NT2/D1 (cell line): ENCODE data around the gene MEOX2.

Experiments
- DNase-seq: peaks from one replicate; pipeline ENCODE4 v3.0.0-alpha.2; 2011; ENCODE audit warnings: low read depth, low spot score
- H3K27me3 ChIP-seq: 2 replicates; pipeline ENCODE4 v1.6.0; 2011; ENCODE audit warnings: mild to moderate bottlenecking; ENCODE audit not compliant: insufficient read length, insufficient read depth
- H3K36me3 ChIP-seq: 2 replicates; pipeline ENCODE4 v1.6.1; 2011; ENCODE audit warnings: mild to moderate bottlenecking, low read length, mixed read lengths; ENCODE audit not compliant: insufficient read depth, insufficient read length
- H3K4me1 ChIP-seq: 2 replicates; pipeline ENCODE4 v1.5.1; 2011; ENCODE audit not compliant: insufficient read depth, insufficient read length
- H3K4me3 ChIP-seq: 2 replicates; pipeline ENCODE4 v1.5.1; 2011; ENCODE audit warnings: low read depth; ENCODE audit not compliant: insufficient read length
- H3K9ac ChIP-seq: 2 replicates; pipeline ENCODE4 v1.6.0; 2011; ENCODE audit warnings: low read depth; ENCODE audit not compliant: insufficient read length
- H3K9me3 ChIP-seq: 2 replicates; pipeline ENCODE4 v1.5.1; 2011; ENCODE audit warnings: mild to moderate bottlenecking, low read length; ENCODE audit not compliant: insufficient read depth
- SUZ12 ChIP-seq: IDR thresholded peaks from 2 replicates; pipeline ENCODE4 v1.6.1; 2011; ENCODE audit not compliant: insufficient read length, insufficient read depth; ENCODE audit errors: extremely low read depth
- YY1 ChIP-seq: IDR thresholded peaks from 2 replicates; pipeline ENCODE4 v1.6.1; 2011; ENCODE audit not compliant: insufficient read length, insufficient read depth
- ZNF274 ChIP-seq: IDR thresholded peaks from 2 replicates; pipeline ENCODE4 v1.6.1; 2011; ENCODE audit warnings: mild to moderate bottlenecking, low read depth, low read length

Gene MEOX2

DNA sequence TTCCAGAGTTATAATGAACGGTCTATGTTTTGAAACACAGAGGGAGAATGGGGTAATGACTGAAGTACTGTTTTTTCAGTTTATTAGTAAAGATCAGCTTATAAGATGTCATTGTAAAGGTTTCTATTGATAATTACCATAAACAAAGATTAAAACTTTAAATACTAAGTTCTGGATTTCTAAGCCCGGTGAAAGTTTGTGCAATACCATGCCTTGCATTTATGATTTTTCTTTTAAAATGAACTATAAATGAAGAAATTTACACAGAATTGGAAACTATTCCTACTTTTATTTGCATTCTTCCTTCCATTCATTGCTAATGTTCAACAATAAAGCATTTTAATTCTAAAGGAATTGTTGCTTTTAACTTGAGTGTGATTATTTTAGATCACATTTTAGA, 4.9 kb downstream of the MEOX2 start:
- H3K36me3 ChIP-seq, result no peaks in the 10 kb centered on the region
- H3K4me3 ChIP-seq, result no peak overlapping the region
- no peaks in the 10 kb centered on the region for H3K4me1 ChIP-seq
- TF ChIP-seq ZNF274 (no peak), YY1 (no peak), SUZ12 (no peak)
- no peak for DNase-seq
- no peaks in the 10 kb centered on the region for H3K9me3 ChIP-seq
- peaks cover 34% of the 10 kb centered on the region for H3K27me3 ChIP-seq
- H3K9ac ChIP-seq, result no peak overlapping the region

- Histone ChIP-seq H3K4me3 (no peak overlapping the region), H3K27me3 (peaks cover 30% of the 10 kb centered on the region), H3K9me3 (no peaks in the 10 kb centered on the region), H3K9ac (no peak overlapping the region), H3K36me3 (no peaks in the 10 kb centered on the region), H3K4me1 (no peaks in the 10 kb centered on the region)
- DNase-seq, result no peak
- TF ChIP-seq ZNF274 (no peak), YY1 (no peak), SUZ12 (no peak)
These were observed 5.3 kb downstream of the MEOX2 start for GRCh38 chr7:15681186-15681585.

DNA sequence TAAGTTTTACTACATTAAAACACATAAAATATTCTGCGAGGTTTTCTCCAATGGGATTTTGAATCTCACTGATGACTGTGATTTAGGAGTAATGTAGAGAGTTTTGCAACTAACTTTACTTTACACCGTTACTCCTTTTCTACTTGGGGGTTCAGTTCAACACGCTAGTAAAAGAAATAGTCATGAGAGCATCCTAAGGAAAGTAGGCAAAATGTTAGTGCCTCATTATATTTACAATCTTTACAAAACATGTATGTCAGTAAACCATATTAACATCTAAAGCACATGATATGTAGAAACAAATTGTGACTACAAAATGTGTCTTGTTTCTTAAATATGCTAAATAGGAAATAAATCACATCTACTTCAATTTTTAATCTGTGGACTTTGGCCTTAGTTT, 6.0 kb downstream of the MEOX2 start:
- Histone ChIP-seq H3K4me3 (no peak overlapping the region), H3K9ac (no peak overlapping the region), H3K36me3 (no peaks in the 10 kb centered on the region), H3K9me3 (no peaks in the 10 kb centered on the region), H3K4me1 (no peaks in the 10 kb centered on the region), H3K27me3 (peaks cover 23% of the 10 kb centered on the region)
- TF ChIP-seq ZNF274 (no peak), YY1 (no peak), SUZ12 (no peak)
- DNase-seq, result no peak

GRCh38 chr7:15679306-15679705, 7.2 kb downstream of the MEOX2 start:
- TF ChIP-seq YY1 (no peak), ZNF274 (no peak), SUZ12 (no peak)
- no peaks in the 10 kb centered on the region for H3K36me3 ChIP-seq
- no peaks in the 10 kb centered on the region for H3K4me1 ChIP-seq
- H3K9ac ChIP-seq, result no peak overlapping the region
- DNase-seq, result no peak
- H3K27me3 ChIP-seq, result peaks cover 11% of the 10 kb centered on the region
- H3K9me3 ChIP-seq, result no peaks in the 10 kb centered on the region
- H3K4me3 ChIP-seq, result no peak overlapping the region

GRCh38 chr7:15678653-15679052, 7.8 kb downstream of the MEOX2 start:
- H3K4me3 ChIP-seq, result no peak overlapping the region
- no peak for DNase-seq
- no peaks in the 10 kb centered on the region for H3K36me3 ChIP-seq
- no peaks in the 10 kb centered on the region for H3K4me1 ChIP-seq
- H3K27me3 ChIP-seq, result peaks cover 5% of the 10 kb centered on the region
- no peaks in the 10 kb centered on the region for H3K9me3 ChIP-seq
- TF ChIP-seq SUZ12 (no peak), YY1 (no peak), ZNF274 (no peak)
- no peak overlapping the region for H3K9ac ChIP-seq

DNA sequence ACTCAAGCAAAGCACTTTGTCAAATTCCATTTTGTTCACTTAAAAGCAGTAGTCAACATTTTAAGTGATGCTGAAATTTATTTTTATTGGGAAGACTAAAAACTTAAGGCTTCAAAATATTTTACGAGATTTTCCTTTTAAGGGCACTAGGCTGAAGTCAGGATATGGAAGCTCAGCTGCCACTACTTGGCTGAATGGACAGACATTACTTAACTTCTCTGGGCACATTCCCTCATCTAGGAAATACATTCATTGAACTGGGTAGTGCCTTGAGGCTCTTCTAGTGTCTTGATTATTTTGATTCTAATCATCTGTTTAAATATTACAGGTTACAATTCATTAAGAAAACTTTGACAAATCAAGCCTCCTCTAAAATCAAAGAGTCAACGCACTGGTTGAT, 11.1 kb downstream of the MEOX2 start:
- no peak for DNase-seq
- Histone ChIP-seq H3K4me1 (no peaks in the 10 kb centered on the region), H3K9ac (no peak overlapping the region), H3K27me3 (no peaks in the 10 kb centered on the region), H3K4me3 (no peak overlapping the region), H3K9me3 (no peaks in the 10 kb centered on the region), H3K36me3 (no peaks in the 10 kb centered on the region)
- no peak for TF ChIP-seq YY1
- no peak for TF ChIP-seq ZNF274
- TF ChIP-seq SUZ12, result no peak

- DNase-seq, result no peak
These were observed 11.9 kb downstream of the MEOX2 start for GRCh38 chr7:15674586-15674985.

DNA sequence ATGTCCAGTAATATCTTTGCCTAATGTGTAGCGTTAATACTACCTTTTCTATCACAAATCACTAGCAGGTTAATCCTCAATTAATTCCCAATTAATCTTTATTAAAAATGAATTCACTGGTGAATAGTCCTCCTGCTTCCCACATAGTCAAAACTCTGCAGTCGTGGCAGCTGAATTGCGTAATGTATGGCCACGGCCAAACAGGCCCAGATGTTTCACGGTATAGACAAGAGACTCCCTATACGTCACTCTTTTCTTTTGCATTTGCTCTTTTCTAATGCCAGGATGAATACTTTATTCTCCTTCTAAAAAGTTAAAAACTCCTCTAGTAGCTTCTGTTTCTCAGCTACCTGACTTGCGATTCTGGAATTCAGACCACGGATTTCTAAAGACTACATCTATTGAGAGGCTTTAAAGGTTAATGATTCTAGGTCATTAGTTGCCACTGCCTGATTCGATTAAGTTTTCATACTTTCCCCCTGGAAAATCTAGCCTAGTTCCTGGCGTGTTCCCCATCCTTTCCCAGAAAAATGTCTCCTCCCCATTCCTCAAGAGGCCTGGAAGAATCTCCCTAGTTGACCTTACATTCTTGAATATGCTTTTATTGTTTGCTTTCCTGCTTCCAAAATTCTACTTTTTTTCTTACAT, 16.9 kb downstream of the MEOX2 start:
- no peak for DNase-seq
- no peak for TF ChIP-seq YY1
- no peak for TF ChIP-seq ZNF274
- TF ChIP-seq SUZ12, result no peak
- Histone ChIP-seq H3K9me3 (no peaks in the 10 kb centered on the region), H3K27me3 (no peaks in the 10 kb centered on the region), H3K4me3 (no peak overlapping the region), H3K36me3 (no peaks in the 10 kb centered on the region), H3K4me1 (no peaks in the 10 kb centered on the region), H3K9ac (no peak overlapping the region)

More at GRCh38 chr7:15674586-15674985, 11.9 kb downstream of the MEOX2 start:
- Histone ChIP-seq H3K36me3 (no peaks in the 10 kb centered on the region), H3K4me1 (no peaks in the 10 kb centered on the region), H3K27me3 (no peaks in the 10 kb centered on the region), H3K9ac (no peak overlapping the region), H3K9me3 (no peaks in the 10 kb centered on the region), H3K4me3 (no peak overlapping the region)
- no peak for TF ChIP-seq YY1
- TF ChIP-seq ZNF274, result no peak
- no peak for TF ChIP-seq SUZ12
